Measurements from ENCODE around the gene PIGT.

DNA sequence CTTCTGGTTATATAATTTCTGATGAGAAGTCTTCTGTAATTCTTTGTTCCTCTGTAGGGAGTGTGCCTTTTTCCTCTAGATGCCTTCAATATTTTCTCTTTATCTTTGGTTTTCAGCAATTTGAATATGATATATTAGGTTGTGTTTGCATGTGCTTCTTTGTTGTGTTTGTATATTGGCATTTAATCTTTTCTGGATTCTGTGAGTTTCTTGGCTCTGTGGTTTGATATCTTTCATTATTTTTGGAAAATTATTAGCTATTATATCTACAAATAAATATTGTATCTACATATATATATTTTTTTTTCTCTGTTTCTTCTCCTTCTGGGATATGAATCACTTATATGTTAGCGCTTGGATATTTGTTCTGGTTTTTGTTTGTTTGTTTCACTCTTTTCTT is 16.9 kb upstream of the PIGT start:
- TF ChIP-seq, protein P1, sequence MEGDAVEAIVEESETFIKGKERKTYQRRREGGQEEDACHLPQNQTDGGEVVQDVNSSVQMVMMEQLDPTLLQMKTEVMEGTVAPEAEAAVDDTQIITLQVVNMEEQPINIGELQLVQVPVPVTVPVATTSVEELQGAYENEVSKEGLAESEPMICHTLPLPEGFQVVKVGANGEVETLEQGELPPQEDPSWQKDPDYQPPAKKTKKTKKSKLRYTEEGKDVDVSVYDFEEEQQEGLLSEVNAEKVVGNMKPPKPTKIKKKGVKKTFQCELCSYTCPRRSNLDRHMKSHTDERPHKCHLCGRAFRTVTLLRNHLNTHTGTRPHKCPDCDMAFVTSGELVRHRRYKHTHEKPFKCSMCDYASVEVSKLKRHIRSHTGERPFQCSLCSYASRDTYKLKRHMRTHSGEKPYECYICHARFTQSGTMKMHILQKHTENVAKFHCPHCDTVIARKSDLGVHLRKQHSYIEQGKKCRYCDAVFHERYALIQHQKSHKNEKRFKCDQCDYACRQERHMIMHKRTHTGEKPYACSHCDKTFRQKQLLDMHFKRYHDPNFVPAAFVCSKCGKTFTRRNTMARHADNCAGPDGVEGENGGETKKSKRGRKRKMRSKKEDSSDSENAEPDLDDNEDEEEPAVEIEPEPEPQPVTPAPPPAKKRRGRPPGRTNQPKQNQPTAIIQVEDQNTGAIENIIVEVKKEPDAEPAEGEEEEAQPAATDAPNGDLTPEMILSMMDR (IDR thresholded peaks at IDR 0.05), result no peak
- TF ChIP-seq POLR2A (IDR thresholded peaks at IDR 0.05), result no peak
- TF ChIP-seq POLR2AphosphoS5 (IDR thresholded peaks at IDR 0.05), result no peak

All from stomach (tissue), 4 donors.